ENCODE measurements around the gene SCLT1.

- TF ChIP-seq TAF1 (IDR thresholded peaks at IDR 0.05; ENCODE audit: borderline replicate concordance, insufficient read depth, low read length) = no peak
- TF ChIP-seq REST (IDR thresholded peaks at IDR 0.05; ENCODE audit: insufficient read depth in 1 of 2, low read depth in 2 of 2, low read length in 2 of 2) = no peak
- no peak for TF ChIP-seq POLR2AphosphoS5 (IDR thresholded peaks at IDR 0.05; ENCODE audit: low read depth, low read length)
- TF ChIP-seq SIN3A (IDR thresholded peaks at IDR 0.05; ENCODE audit: borderline replicate concordance, insufficient read depth, low read length) = no peak
Measured at GRCh38 chr4:128921954-128922353, 171.4 kb downstream of the SCLT1 start.
